Activated CD4-positive, alpha-beta T cell treated with anti-CD3 and anti-CD28 coated beads for 36 hours (primary cell): ENCODE data around the gene ZNF516. TPM values are rescaled to one million over a fixed set of nuclear protein-coding genes. Genes with fewer than 3 reads are reported as not detected.

Experiments
- ATAC-seq: fragments of 200-7000 bp; cut with Tn5 transposase; one replicate; pipeline ENCODE4 v1.10.0; 2021; ENCODE audit warnings: mild to moderate bottlenecking, moderate library complexity
- CTCF ChIA-PET: fragments of 350-600 bp; sonication (Branson Sonifier 250); formaldehyde crosslinking; loops from one replicate; lab custom pipeline; 2021; ENCODE audit warnings: antibody characterized with exemption; lab: Charles Lee
- POLR2A ChIA-PET: fragments of 350-600 bp; sonication (Branson Sonifier 250); formaldehyde crosslinking; loops from one replicate; lab custom pipeline; 2021; ENCODE audit warnings: antibody characterized with exemption, inconsistent platforms; lab: Charles Lee
- DNase-seq: peaks from one replicate; pipeline ENCODE4 v3.0.0-alpha.2; 2020
- H3K27ac Mint-ChIP-seq: one replicate; pipeline ENCODE4 v1.8.0; 2021; ENCODE audit warnings: mixed read lengths
- H3K27me3 Mint-ChIP-seq: one replicate; pipeline ENCODE4 v1.8.0; 2021; ENCODE audit warnings: mixed read lengths
- H3K36me3 Mint-ChIP-seq: one replicate; pipeline ENCODE4 v1.8.0; 2021; ENCODE audit warnings: low read depth, mixed read lengths
- H3K4me1 Mint-ChIP-seq: one replicate; pipeline ENCODE4 v1.8.0; 2021; ENCODE audit warnings: mixed read lengths
- H3K4me3 Mint-ChIP-seq: one replicate; pipeline ENCODE4 v1.8.0; 2021; ENCODE audit warnings: mild to moderate bottlenecking, moderate library complexity, mixed read lengths
- H3K9me3 Mint-ChIP-seq: one replicate; pipeline ENCODE4 v1.8.0; 2021; ENCODE audit warnings: low read depth, mixed read lengths
- intact Hi-C, 2 experiments: fragments of 100-400 bp; cut with DNase I in 1 of 2; cut with micrococcal nuclease in 1 of 2; formaldehyde crosslinking; loops; one replicate each; pipeline versions ENCODE4 v1.14.2 to v1.15.1; 2022 to 2024; cut with DNase I, micrococcal nuclease
- total RNA-seq, 2 experiments: library from RNA; stranded (reverse); gene quantifications; one replicate each; pipeline ENCODE4 v1.2.3, GENCODE V29; 2021

Gene ZNF516
- total RNA-seq, 2 experiments from 2014 or later = 6.8 to 9.9 TPM

DNA sequence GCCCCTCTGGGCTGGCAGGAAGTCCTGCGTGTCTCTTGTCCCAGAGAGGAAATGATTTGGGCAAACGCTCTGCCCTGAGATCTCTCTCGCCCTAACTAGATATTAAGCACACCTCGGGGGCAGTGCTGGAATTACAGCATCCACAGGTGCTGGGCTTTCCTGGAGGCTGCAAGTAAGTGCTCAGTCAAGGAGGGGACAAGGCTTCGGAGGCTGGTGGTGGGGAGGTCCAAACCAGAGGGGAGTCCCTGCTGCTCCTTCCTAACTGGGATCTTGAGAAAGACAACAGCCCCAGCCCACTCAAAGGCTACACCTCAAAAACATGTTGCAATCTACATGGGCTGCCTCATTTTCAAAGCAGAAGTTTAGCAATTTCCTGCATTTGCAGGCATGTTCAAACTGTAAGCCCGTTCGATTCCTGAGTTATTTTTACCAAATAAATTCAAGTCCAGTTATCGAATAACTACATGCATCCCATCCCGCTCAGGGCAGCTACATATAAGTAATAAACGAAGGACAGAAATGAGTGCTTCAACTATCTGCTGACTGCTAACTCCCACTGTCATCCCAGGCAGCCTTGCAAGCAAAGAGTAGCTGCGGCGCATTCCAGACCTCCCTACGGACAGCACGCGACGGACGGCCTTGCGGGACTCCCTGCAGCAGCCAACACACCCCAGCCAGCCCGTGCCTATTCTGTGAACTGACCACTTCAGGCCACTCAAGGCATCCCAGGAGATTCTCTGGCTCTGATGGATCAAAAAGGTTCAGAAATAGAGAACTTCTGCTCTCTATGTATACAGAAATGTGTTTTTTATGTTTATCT, 27.5 kb downstream of the ZNF516 start:
- peak overlapping the region; percentile 74 for H3K27ac Mint-ChIP-seq
- peaks cover 2% of the 10 kb centered on the region for H3K27me3 Mint-ChIP-seq
- H3K36me3 Mint-ChIP-seq = no peaks in the 10 kb centered on the region
- intact Hi-C loops = no loop called here
- POLR2A ChIA-PET = no interaction called here
- peaks cover 22% of the 10 kb centered on the region for H3K4me1 Mint-ChIP-seq
- no peaks in the 10 kb centered on the region for H3K9me3 Mint-ChIP-seq
- ATAC-seq (peak; percentile 48), DNase-seq (no peak)
- H3K4me3 Mint-ChIP-seq = peak overlapping the region; percentile 59
- CTCF ChIA-PET = interaction anchor here (0.6 to 1.1 kb wide), 3 partner anchors 14 to 1276 kb away, joined by 3 read pairs; no protein-coding TSS in a partner anchor

DNA sequence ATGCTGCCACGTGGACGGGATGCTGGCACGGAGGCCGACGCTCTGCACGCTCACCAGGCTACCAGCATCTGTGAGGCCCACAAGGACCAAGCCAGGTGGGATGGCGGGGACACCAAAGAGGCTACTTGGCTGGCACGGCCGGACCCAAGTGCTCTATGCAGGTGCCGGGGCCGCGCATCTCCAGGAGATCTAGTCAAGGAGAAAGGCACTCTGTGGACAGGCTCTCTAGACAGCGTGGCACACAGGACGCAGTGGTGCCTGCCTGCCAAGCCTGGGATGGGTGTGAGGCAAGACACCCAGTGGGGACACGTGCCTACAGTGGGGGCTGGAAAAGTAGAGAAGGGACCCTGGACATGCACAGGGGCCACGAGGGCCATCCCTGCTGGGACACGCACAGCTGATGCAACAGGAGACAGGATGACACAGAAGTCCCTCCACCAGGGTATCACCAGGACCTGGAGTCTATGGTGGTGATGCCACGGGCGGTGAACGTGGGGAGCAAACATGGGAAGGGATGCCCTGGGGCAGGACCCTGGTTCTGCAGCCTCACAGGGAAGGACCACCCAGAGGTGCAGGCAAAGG, 28.5 kb downstream of the ZNF516 start:
- ChIA-PET POLR2A (no interaction called here), CTCF (interaction anchor here (0.6 kb wide), 1 partner anchor 11 kb away, joined by 4 read pairs; no protein-coding TSS in a partner anchor)
- no peaks in the 10 kb centered on the region for H3K27me3 Mint-ChIP-seq
- no peak overlapping the region for H3K4me3 Mint-ChIP-seq
- H3K9me3 Mint-ChIP-seq = no peaks in the 10 kb centered on the region
- peaks cover 22% of the 10 kb centered on the region for H3K4me1 Mint-ChIP-seq
- peak overlapping the region; percentile 75 for H3K27ac Mint-ChIP-seq
- no peaks in the 10 kb centered on the region for H3K36me3 Mint-ChIP-seq
- ATAC-seq (peak; percentile 34), DNase-seq (no peak)
- intact Hi-C loops = no loop called here

GRCh38 chr18:76465630-76466409, 29.2 kb downstream of the ZNF516 start:
- DNase-seq = no peak

GRCh38 chr18:76464281-76465259, 30.5 kb downstream of the ZNF516 start:
- no peak overlapping the region for H3K27ac Mint-ChIP-seq
- DNase-seq = no peak
- H3K9me3 Mint-ChIP-seq = no peaks in the 10 kb centered on the region
- H3K36me3 Mint-ChIP-seq = no peaks in the 10 kb centered on the region
- intact Hi-C loops = no loop called here
- no peaks in the 10 kb centered on the region for H3K27me3 Mint-ChIP-seq
- peaks cover 22% of the 10 kb centered on the region for H3K4me1 Mint-ChIP-seq
- peak; percentile 16 for ATAC-seq
- POLR2A ChIA-PET = no interaction called here
- H3K4me3 Mint-ChIP-seq = no peak overlapping the region
- CTCF ChIA-PET = interaction anchor here (0.6 kb wide), 1 partner anchor 1070 kb away, joined by 3 read pairs; no protein-coding TSS in a partner anchor

More at GRCh38 chr18:76465630-76466409, 29.2 kb downstream of the ZNF516 start:
- ChIA-PET CTCF (interaction anchor here (0.6 kb wide), 1 partner anchor 10 kb away, joined by 4 read pairs; no protein-coding TSS in a partner anchor), POLR2A (no interaction called here)
- H3K27ac Mint-ChIP-seq = no peak overlapping the region
- no peaks in the 10 kb centered on the region for H3K27me3 Mint-ChIP-seq
- H3K4me1 Mint-ChIP-seq = peaks cover 22% of the 10 kb centered on the region
- H3K36me3 Mint-ChIP-seq = no peaks in the 10 kb centered on the region
- ATAC-seq = no peak
- H3K9me3 Mint-ChIP-seq = no peaks in the 10 kb centered on the region
- no peak overlapping the region for H3K4me3 Mint-ChIP-seq
- intact Hi-C loops = no loop called here

DNA sequence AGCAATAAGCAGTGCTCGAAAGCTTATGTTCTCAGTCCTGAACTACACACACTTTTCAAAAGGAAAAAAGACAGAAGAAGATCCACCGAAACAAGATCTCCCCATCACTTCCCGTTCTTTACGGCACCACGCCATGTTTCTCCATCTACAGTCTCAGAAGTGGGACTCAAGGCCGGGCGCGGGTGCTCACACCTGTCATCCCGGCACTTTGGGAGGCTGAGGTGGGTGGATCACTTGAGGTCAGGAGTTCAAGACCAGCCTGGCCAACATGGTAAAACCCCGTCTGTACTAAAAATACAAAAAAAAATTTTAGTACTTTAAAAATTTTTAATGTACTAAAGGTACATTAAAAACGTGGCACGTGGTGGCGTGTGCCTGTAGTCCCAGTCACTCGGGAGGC, 31.2 kb downstream of the ZNF516 start:
- ChIA-PET POLR2A (no interaction called here), CTCF (interaction anchor here (0.7 kb wide), 1 partner anchor 213 kb away, joined by 3 read pairs; no protein-coding TSS in a partner anchor)
- H3K4me3 Mint-ChIP-seq = no peak overlapping the region
- no peak overlapping the region for H3K27ac Mint-ChIP-seq
- no peak for ATAC-seq
- H3K9me3 Mint-ChIP-seq = no peaks in the 10 kb centered on the region
- H3K27me3 Mint-ChIP-seq = no peaks in the 10 kb centered on the region
- peaks cover 20% of the 10 kb centered on the region for H3K4me1 Mint-ChIP-seq
- H3K36me3 Mint-ChIP-seq = no peaks in the 10 kb centered on the region
- intact Hi-C loops = no loop called here
- no peak for DNase-seq

DNA sequence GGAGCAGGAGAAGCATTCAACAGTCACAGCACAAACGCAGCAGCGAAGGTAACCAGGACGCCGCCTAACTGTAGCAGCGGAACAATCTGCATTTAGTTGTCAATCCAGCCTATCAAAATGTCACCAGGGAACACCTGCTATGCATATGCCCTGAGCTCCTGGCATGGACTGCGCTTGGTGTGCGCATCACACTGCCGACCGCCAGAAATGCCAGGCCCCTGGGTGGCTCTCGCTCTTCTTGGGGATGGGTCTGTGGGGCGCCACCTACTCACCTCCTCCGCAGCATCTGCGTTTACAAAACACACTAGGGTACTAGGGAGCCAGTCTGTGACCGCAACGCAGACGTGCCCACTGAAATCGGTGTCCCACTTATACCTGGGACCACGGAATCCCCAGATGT, 31.7 kb downstream of the ZNF516 start:
- ATAC-seq (no peak), DNase-seq (no peak)
- ChIA-PET CTCF (interaction anchor here (0.7 to 1.4 kb wide), 2 partner anchors 12 to 214 kb away, joined by 3 to 6 read pairs; no protein-coding TSS in a partner anchor), POLR2A (no interaction called here)
- no peak overlapping the region for H3K4me3 Mint-ChIP-seq
- H3K9me3 Mint-ChIP-seq = no peaks in the 10 kb centered on the region
- H3K27ac Mint-ChIP-seq = no peak overlapping the region
- intact Hi-C loops = no loop called here
- H3K27me3 Mint-ChIP-seq = no peaks in the 10 kb centered on the region
- no peaks in the 10 kb centered on the region for H3K36me3 Mint-ChIP-seq
- peaks cover 15% of the 10 kb centered on the region for H3K4me1 Mint-ChIP-seq

GRCh38 chr18:76462326-76462694, 32.7 kb downstream of the ZNF516 start:
- Mint-ChIP-seq H3K4me1 (peaks cover 5% of the 10 kb centered on the region), H3K36me3 (no peaks in the 10 kb centered on the region), H3K27me3 (no peaks in the 10 kb centered on the region), H3K27ac (no peak overlapping the region), H3K9me3 (no peaks in the 10 kb centered on the region), H3K4me3 (no peak overlapping the region)
- CTCF ChIA-PET = interaction anchor here (0.8 to 1.4 kb wide), 2 partner anchors 12 to 13 kb away, joined by 3 to 6 read pairs; no protein-coding TSS in a partner anchor
- no peak for ATAC-seq
- intact Hi-C loops = no loop called here
- POLR2A ChIA-PET = no interaction called here
- DNase-seq = no peak

DNA sequence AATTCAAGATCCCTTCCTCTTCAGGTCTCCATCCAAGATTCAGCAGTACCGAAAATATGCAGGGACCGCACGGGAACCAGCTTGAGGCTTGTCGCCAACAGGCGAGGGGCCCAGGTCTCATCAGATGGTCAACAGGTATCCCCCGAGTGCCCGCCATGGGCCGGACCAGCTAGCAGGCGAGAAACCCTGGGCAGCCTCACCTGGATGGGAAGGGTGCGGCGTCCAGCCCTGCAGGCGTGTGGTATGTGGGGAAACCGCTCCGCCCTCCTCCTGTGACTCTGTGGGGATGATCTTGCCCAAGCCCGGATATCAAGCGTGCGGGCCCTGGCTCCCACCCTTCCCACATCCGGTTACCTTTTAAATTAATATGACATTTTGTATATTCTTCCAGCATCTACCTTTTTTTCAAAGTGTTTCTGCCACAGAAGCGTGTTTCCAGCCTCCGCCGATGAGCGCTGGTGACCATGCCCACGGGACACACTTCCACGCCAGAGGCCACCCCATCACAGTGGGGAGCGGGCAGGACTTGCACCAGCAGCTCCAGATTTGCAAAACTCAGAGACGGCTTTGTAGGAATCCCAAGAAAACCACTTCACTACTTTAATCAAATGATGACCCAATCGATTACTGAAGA, 33.2 kb downstream of the ZNF516 start:
- H3K9me3 Mint-ChIP-seq = no peaks in the 10 kb centered on the region
- DNase-seq (no peak), ATAC-seq (no peak)
- ChIA-PET CTCF (interaction anchor here (1.4 kb wide), 1 partner anchor 14 kb away, joined by 6 read pairs; no protein-coding TSS in a partner anchor), POLR2A (no interaction called here)
- peaks cover 4% of the 10 kb centered on the region for H3K4me1 Mint-ChIP-seq
- intact Hi-C loops = no loop called here
- H3K36me3 Mint-ChIP-seq = no peaks in the 10 kb centered on the region
- no peak overlapping the region for H3K27ac Mint-ChIP-seq
- no peak overlapping the region for H3K4me3 Mint-ChIP-seq
- no peaks in the 10 kb centered on the region for H3K27me3 Mint-ChIP-seq

GRCh38 chr18:76461148-76461547, 33.9 kb downstream of the ZNF516 start:
- CTCF ChIA-PET = no interaction called here
- no peaks in the 10 kb centered on the region for H3K27me3 Mint-ChIP-seq
- DNase-seq = no peak
- H3K9me3 Mint-ChIP-seq = no peaks in the 10 kb centered on the region
- no peak overlapping the region for H3K4me3 Mint-ChIP-seq
- no peak for ATAC-seq
- POLR2A ChIA-PET = no interaction called here
- H3K36me3 Mint-ChIP-seq = no peaks in the 10 kb centered on the region
- no peaks in the 10 kb centered on the region for H3K4me1 Mint-ChIP-seq
- no peak overlapping the region for H3K27ac Mint-ChIP-seq
- intact Hi-C loops = no loop called here

DNA sequence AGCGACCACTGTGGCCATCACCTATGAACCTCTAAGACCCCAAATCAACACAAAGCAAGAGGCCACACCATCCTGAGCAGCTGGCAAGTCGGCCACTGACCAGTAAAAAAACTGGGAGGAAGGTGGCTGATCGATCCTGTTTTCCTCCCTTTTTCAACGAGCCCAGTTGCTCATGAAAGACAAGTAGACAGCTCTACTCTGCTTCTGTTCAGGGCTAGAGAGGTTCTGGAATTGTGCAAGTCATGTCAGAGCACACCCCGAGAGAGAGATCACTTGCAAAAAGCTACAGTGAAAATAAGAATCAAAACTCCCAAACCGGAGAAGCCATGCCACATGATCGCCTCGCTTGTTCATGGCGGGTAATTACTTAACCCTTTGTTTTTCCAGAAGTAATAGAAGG, 34.6 kb downstream of the ZNF516 start:
- Mint-ChIP-seq H3K27ac (no peak overlapping the region), H3K4me1 (no peaks in the 10 kb centered on the region), H3K36me3 (no peaks in the 10 kb centered on the region), H3K27me3 (no peaks in the 10 kb centered on the region), H3K4me3 (no peak overlapping the region), H3K9me3 (no peaks in the 10 kb centered on the region)
- ATAC-seq (no peak), DNase-seq (no peak)
- POLR2A ChIA-PET = no interaction called here
- intact Hi-C loops = no loop called here
- CTCF ChIA-PET = no interaction called here
